HepG2 (cell line): ENCODE data around the gene MN1. TPM values are rescaled to one million over a fixed set of nuclear protein-coding genes. Genes with fewer than 3 reads are reported as not detected.
A peak's percentile ranks its signal among the peaks of the same experiment; 100 is the strongest.

ENCODE experiments used
- ATAC-seq: fragments of 200-7000 bp; cut with Tn5 transposase; 3 replicates; pipeline ENCODE4 v1.9.1; 2020; ENCODE audit warnings: mild to moderate bottlenecking, moderate library complexity
- BruUV-seq: library from RNA; stranded (reverse); fragments of 400-500 nt; replicated peaks from 2 replicates; lab custom pipeline; 2021; lab: Mats Ljungman, UMichigan
- CTCF ChIA-PET: fragments of 300-600 bp; formaldehyde crosslinking; extraction: SDS; loops from one replicate; lab custom pipeline; 2021; ENCODE audit warnings: low total read pairs, inconsistent platforms, low intra/inter-chr PET ratio; lab: Yijun Ruan, JAX
- POLR2A ChIA-PET: fragments of 350-600 bp; sonication (Branson Sonifier 250); formaldehyde crosslinking; loops from one replicate; lab custom pipeline; 2020; ENCODE audit warnings: antibody characterized with exemption, inconsistent platforms; lab: Yijun Ruan, JAX
- DNase-seq: peaks from one replicate; pipeline ENCODE4 v3.0.0-alpha.2; 2015; ENCODE audit warnings: low spot score
- FAIRE-seq: peaks from 3 replicates; lab custom pipeline; 2011; peaks lifted over from hg19 to GRCh38; lab: Jason Lieb, UNC
- H2AFZ ChIP-seq: one replicate; pipeline ENCODE4 v1.6.1; 2011; ENCODE audit warnings: low read length, inconsistent platforms
- H3K27ac ChIP-seq: fragments of 300-600 bp; 3 replicates; pipeline ENCODE4 v1.8.0; 2011; ENCODE audit warnings: mixed run types, mild to moderate bottlenecking, mixed read lengths, low read length, inconsistent platforms; ENCODE audit not compliant: insufficient read depth; ENCODE audit errors: extremely low read length
- H3K27me3 ChIP-seq, 2 experiments: fragments of 200-600 bp in 1 of 2; 2 replicates in 1 of 2; 3 replicates in 1 of 2; pipeline versions ENCODE4 v1.6.0 to v1.8.0; 2011; ENCODE audit warnings: low read length in 2 of 2, mild to moderate bottlenecking in 2 of 2, moderate library complexity in 2 of 2, inconsistent platforms in 1 of 2; ENCODE audit not compliant: insufficient read depth in 2 of 2, control insufficient read depth in 1 of 2
- H3K36me3 ChIP-seq, 2 experiments: fragments of 200-600 bp in 1 of 2; replicated peaks in 1 of 2; 2 replicates in 1 of 2; 3 replicates in 1 of 2; pipeline versions ENCODE4 v1.5.1 to v1.8.0; 2011; ENCODE audit warnings: low read length in 2 of 2, inconsistent platforms in 1 of 2; ENCODE audit not compliant: insufficient read depth in 2 of 2, control insufficient read depth in 1 of 2
- H3K4me1 ChIP-seq: 2 replicates; pipeline ENCODE4 v1.5.1; 2012; ENCODE audit warnings: low read length, inconsistent platforms; ENCODE audit not compliant: insufficient read depth
- H3K4me2 ChIP-seq: 2 replicates; pipeline ENCODE4 v1.6.0; 2011; ENCODE audit warnings: low read depth, low read length, inconsistent platforms
- H3K4me3 ChIP-seq, 3 experiments: fragments of 200-600 bp in 1 of 3; sonication (generic), shearing (Covaris generic) in 1 of 3; replicated peaks in 1 of 3; 2 replicates each; pipeline ENCODE4 v1.5.1; 2011 to 2016; ENCODE audit warnings: low read length in 3 of 3, inconsistent platforms in 2 of 3, low read depth in 2 of 3, mild to moderate bottlenecking in 2 of 3, control low read depth in 1 of 3, mixed read lengths in 1 of 3; ENCODE audit not compliant: insufficient read depth in 1 of 3
- H3K79me2 ChIP-seq: one replicate; pipeline ENCODE4 v1.6.1; 2011; ENCODE audit warnings: low read length, inconsistent platforms; ENCODE audit not compliant: insufficient read depth
- H3K9ac ChIP-seq: 2 replicates; pipeline ENCODE4 v1.6.0; 2011; ENCODE audit warnings: mild to moderate bottlenecking, low read depth, low read length, inconsistent platforms; ENCODE audit not compliant: insufficient read depth
- H3K9me3 ChIP-seq: 2 replicates; pipeline ENCODE4 v1.5.1; 2012; ENCODE audit warnings: mild to moderate bottlenecking, low read length
- H4K20me1 ChIP-seq: 2 replicates; pipeline ENCODE4 v1.6.0; 2011; ENCODE audit warnings: inconsistent platforms, mild to moderate bottlenecking, low read length, moderate library complexity; ENCODE audit not compliant: insufficient read depth
- ATRX ChIP-seq: sonication (generic); formaldehyde crosslinking; IDR thresholded peaks from 2 replicates; pipeline ENCODE4 v1.4.0; 2020; ENCODE audit warnings: missing genetic modification reagents, borderline replicate concordance
- KMT2B ChIP-seq: IDR thresholded peaks from 2 replicates; pipeline ENCODE4 v1.6.1; 2016; ENCODE audit warnings: missing genetic modification reagents, missing compliant biosample characterization
- MNT ChIP-seq: fragments of 450-650 bp; IDR thresholded peaks from 2 replicates; pipeline ENCODE4 v1.6.1; 2016
- NR2F6 ChIP-seq, 2 experiments: IDR thresholded peaks; 2 replicates each; pipeline ENCODE4 v1.6.1; 2016; ENCODE audit warnings: antibody characterized with exemption in 1 of 2, mild to moderate bottlenecking in 1 of 2
- ZBTB40 ChIP-seq, 2 experiments: fragments of 450-650 bp in 1 of 2; sonication (generic) in 1 of 2; formaldehyde crosslinking in 1 of 2; IDR thresholded peaks; 2 replicates each; pipeline versions ENCODE4 v1.6.1 to v1.8.0; 2016 to 2022; ENCODE audit warnings: antibody characterized with exemption in 1 of 2, mild to moderate bottlenecking in 1 of 2, missing genetic modification reagents in 1 of 2
- ZNF230 ChIP-seq: sonication (generic); formaldehyde crosslinking; IDR thresholded peaks from 2 replicates; pipeline ENCODE4 v1.4.0; 2020; ENCODE audit warnings: mild to moderate bottlenecking, missing genetic modification reagents
- ZNF790 ChIP-seq: sonication (generic); formaldehyde crosslinking; IDR thresholded peaks from 2 replicates; pipeline ENCODE4 v1.8.0; 2022; ENCODE audit warnings: missing genetic modification reagents, mild to moderate bottlenecking, borderline replicate concordance
- WGBS: methylation state at CpG from one replicate; pipeline ENCODE4 v1.1.6; 2017; ENCODE audit warnings: low lambda C conversion rate; 5-methylcytosine and 5-hydroxymethylcytosine counted together
- in situ Hi-C: cut with HindIII; loops from 2 replicates; pipeline ENCODE4 v1.10.0; 2017; ENCODE audit warnings: low pct_unique_long_range_greater_than_20kb; ENCODE audit not compliant: extremely low pct_ligation_motif_present
- intact Hi-C: fragments of 100-400 bp; cut with micrococcal nuclease; formaldehyde crosslinking; loops from one replicate; pipeline ENCODE4 v1.10.0; 2022; ENCODE audit not compliant: unreplicated experiment
- polyA plus RNA-seq, 8 experiments: library from polyadenylated mRNA; depleted of rRNA in 3 of 8; stranded (reverse) in 7 of 8; unstranded in 1 of 8; fragments of >200 nt; fragmentation: Illumina TruSeq in 4 of 8; extraction: Trizol in 4 of 8; gene quantifications; 2 replicates each; pipeline versions ENCODE4 v1.2.1 to v1.2.3, GENCODE V29; 2011 to 2016; ENCODE audit warnings: low read depth in 4 of 8, missing spikeins in 1 of 8, mixed read lengths in 1 of 8; ENCODE audit not compliant: insufficient read depth in 1 of 8
- total RNA-seq, 5 experiments: library from RNA; depleted of rRNA; stranded (reverse); fragments of >200 nt; fragmentation: Illumina TruSeq; extraction: Trizol; gene quantifications; 2 replicates each; pipeline ENCODE4 v1.2.3, GENCODE V29; 2016; ENCODE audit warnings: low read depth in 1 of 5

The MN1 gene
- total and polyA plus RNA-seq, 2 of the 13 experiments (the other 11 are each of a cell fraction or from before 2014, with no cell fraction given): 0.01 TPM; not detected in 1

- H3K4me1 ChIP-seq: peaks cover 11% of the 10 kb centered on the region
- intact Hi-C loops: no loop called here
- FAIRE-seq: no peak
- peak; percentile 60 for TF ChIP-seq ZBTB40 (IDR thresholded peaks at IDR 0.05)
- peak; percentile 93 for TF ChIP-seq ZBTB40 (CRISPR knock-in tag; IDR thresholded peaks at IDR 0.05)
- TF ChIP-seq ZNF230 (CRISPR knock-in tag): no peak
- no peak for TF ChIP-seq ZNF790 (CRISPR knock-in tag)
- TF ChIP-seq ATRX (CRISPR knock-in tag): no peak
- 0 out of 2 replicates have a peak, but pooled peaks have one; percentile 24 for TF ChIP-seq MNT
- no peak for TF ChIP-seq KMT2B (CRISPR knock-in tag)
- no peak for TF ChIP-seq NR2F6 (IDR thresholded peaks at IDR 0.05)
- no peak for TF ChIP-seq NR2F6 (CRISPR knock-in tag; IDR thresholded peaks at IDR 0.05)
- TF ChIP-seq, all 625 proteins: peak for 2
- Histone ChIP-seq H3K9me3 (no peaks in the 10 kb centered on the region), H3K27ac (no peak overlapping the region), H3K4me3 (no peak overlapping the region), H4K20me1 (no peaks in the 10 kb centered on the region), H3K79me2 (no peaks in the 10 kb centered on the region), H3K36me3 (no peaks in the 10 kb centered on the region), H3K27me3 (peaks cover 0 to 15% of the 10 kb centered on the region in 2 experiments; a peak in 3 of 5 replicates), H3K4me2 (no peak overlapping the region), H2AFZ (no peak overlapping the region), H3K9ac (no peak overlapping the region)
- CTCF ChIA-PET: no interaction called here
- POLR2A ChIA-PET: no interaction called here
- no peak for DNase-seq
- no TSS peak for BruUV-seq
- no peak for ATAC-seq
- 12% methylated on average over 3 of the region's 3 CpGs for WGBS
- in situ Hi-C loops: no loop called here
Measured at GRCh38 chr22:27764722-27765236, 36.8 kb downstream of the MN1 start.
